Gastrocnemius medialis (tissue), 4 donors: ENCODE results near the gene CEP72. TPM values are rescaled to one million over a fixed set of nuclear protein-coding genes. Genes with fewer than 3 reads are reported as not detected.

ENCODE experiments used
- ATAC-seq, 2 donors: fragments of 150-250 bp; one replicate each; pipeline ENCODE4 v1.9.1; 2016
- DNase-seq, 2 donors: peaks; one replicate each; pipeline ENCODE4 v3.0.0-alpha.2; 2019
- H3K27ac ChIP-seq, 4 donors: fragments of 200-600 bp; sonication (generic); 1 replicate in 1 of 4; 2 replicates in 3 of 4; pipeline ENCODE4 v1.5.1; 2016 to 2018; ENCODE audit warnings: mild to moderate bottlenecking in 2 of 4, moderate library complexity in 1 of 4
- H3K27me3 ChIP-seq, 3 donors: fragments of 200-600 bp; sonication (generic) in 2 of 3; 1 replicate in 1 of 3; 2 replicates in 2 of 3; pipeline versions ENCODE4 v1.5.1 to v1.6.0; 2016 to 2019; ENCODE audit warnings: mild to moderate bottlenecking in 1 of 3, moderate library complexity in 1 of 3
- H3K36me3 ChIP-seq, 2 donors: fragments of 200-600 bp; sonication (generic) in 1 of 2; one replicate each; pipeline ENCODE4 v1.5.1; 2017 to 2018
- H3K4me1 ChIP-seq, 2 donors: fragments of 200-600 bp; sonication (generic) in 1 of 2; one replicate each; pipeline ENCODE4 v1.5.1; 2016 to 2017; ENCODE audit warnings: mild to moderate bottlenecking in 2 of 2
- H3K4me3 ChIP-seq, 4 donors: fragments of 200-600 bp; sonication (generic) in 3 of 4; 1 replicate in 1 of 4; 2 replicates in 3 of 4; pipeline ENCODE4 v1.5.1; 2016 to 2019; ENCODE audit warnings: mild to moderate bottlenecking in 2 of 4
- H3K9me3 ChIP-seq, 3 donors: fragments of 200-600 bp; sonication (generic) in 2 of 3; 1 replicate in 1 of 3; 2 replicates in 2 of 3; pipeline ENCODE4 v1.5.1; 2016 to 2019
- POLR2A ChIP-seq, 2 donors: fragments of 450-650 bp; IDR thresholded peaks; one replicate each; pipeline ENCODE4 v1.6.1; 2017; ENCODE audit warnings: antibody characterized with exemption in 2 of 2, mild to moderate bottlenecking in 2 of 2, moderate library complexity in 2 of 2
- in situ Hi-C, 4 donors: fragments of 200-750 bp; cut with MboI; loops; one replicate each; pipeline versions ENCODE4 v1.15.0 to v1.8.0; 2017; ENCODE audit warnings: low sequenced_read_pairs in 4 of 4
- intact Hi-C: fragments of 100-400 bp; cut with DNase I; formaldehyde crosslinking; loops from one replicate; pipeline ENCODE4 v1.15.1; 2023; ENCODE audit warnings: low total_unique reads
- total RNA-seq, 4 donors: library from RNA; depleted of rRNA; stranded (reverse); fragments of >200 nt; gene quantifications; one replicate each; pipeline versions ENCODE4 v1.1.0 to v1.2.3, GENCODE V29; 2016
- TF ChIP-seq, protein P1 (sequence below), 5 experiments: fragments of 450-650 bp in 3 of 5; fragments of 200-600 bp in 2 of 5; sonication (generic) in 2 of 5; IDR thresholded peaks in 4 of 5; conservative IDR thresholded peaks in 1 of 5; 1 replicate in 4 of 5; 2 replicates in 1 of 5; pipeline ENCODE4 v1.5.1; 2016 to 2019; ENCODE audit warnings: antibody characterized with exemption in 5 of 5, mild to moderate bottlenecking in 3 of 5, moderate library complexity in 3 of 5

Gene CEP72
- total RNA-seq, 4 donors from 2014 or later, result 0.36 to 0.56 (median 0.40) TPM; not detected in 1

DNA sequence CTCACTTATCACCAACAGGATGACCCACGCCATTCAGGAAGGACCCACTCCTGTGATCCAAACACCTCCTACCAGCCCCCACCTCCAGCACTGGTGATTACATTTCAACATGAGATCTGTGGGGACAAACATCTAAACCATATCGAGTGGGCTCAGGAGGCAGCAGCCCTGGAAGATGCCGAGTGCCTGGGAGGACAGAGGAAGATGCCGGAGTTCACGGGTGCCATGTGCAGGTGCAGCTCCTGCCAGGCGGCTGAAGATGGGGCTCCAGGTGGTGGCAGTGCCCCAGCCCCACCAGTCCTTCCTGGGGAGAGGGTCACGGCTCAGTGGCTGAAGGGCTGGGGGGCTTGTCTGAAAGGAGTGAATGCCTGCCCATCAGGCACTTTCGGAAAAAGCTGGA lies 6.1 kb upstream of the CEP72 start:
- ATAC-seq (no peak), DNase-seq (no peak)
- Histone ChIP-seq H3K4me1 (no peaks in the 10 kb centered on the region), H3K36me3 (no peaks in the 10 kb centered on the region), H3K9me3 (no peaks in the 10 kb centered on the region), H3K27ac (no peak overlapping the region), H3K27me3 (peaks cover 5 to 15% (median 14%) of the 10 kb centered on the region in 3 donors), H3K4me3 (no peak overlapping the region)
- intact Hi-C loops, result no loop called here
- in situ Hi-C loops, result no loop called here
- no peak for TF ChIP-seq POLR2A (IDR thresholded peaks at IDR 0.05)
- TF ChIP-seq, protein P1, sequence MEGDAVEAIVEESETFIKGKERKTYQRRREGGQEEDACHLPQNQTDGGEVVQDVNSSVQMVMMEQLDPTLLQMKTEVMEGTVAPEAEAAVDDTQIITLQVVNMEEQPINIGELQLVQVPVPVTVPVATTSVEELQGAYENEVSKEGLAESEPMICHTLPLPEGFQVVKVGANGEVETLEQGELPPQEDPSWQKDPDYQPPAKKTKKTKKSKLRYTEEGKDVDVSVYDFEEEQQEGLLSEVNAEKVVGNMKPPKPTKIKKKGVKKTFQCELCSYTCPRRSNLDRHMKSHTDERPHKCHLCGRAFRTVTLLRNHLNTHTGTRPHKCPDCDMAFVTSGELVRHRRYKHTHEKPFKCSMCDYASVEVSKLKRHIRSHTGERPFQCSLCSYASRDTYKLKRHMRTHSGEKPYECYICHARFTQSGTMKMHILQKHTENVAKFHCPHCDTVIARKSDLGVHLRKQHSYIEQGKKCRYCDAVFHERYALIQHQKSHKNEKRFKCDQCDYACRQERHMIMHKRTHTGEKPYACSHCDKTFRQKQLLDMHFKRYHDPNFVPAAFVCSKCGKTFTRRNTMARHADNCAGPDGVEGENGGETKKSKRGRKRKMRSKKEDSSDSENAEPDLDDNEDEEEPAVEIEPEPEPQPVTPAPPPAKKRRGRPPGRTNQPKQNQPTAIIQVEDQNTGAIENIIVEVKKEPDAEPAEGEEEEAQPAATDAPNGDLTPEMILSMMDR (IDR thresholded peaks at IDR 0.05 in 4 of 5, conservative IDR thresholded peaks at IDR 0.05 in 1 of 5), result no peak

DNA sequence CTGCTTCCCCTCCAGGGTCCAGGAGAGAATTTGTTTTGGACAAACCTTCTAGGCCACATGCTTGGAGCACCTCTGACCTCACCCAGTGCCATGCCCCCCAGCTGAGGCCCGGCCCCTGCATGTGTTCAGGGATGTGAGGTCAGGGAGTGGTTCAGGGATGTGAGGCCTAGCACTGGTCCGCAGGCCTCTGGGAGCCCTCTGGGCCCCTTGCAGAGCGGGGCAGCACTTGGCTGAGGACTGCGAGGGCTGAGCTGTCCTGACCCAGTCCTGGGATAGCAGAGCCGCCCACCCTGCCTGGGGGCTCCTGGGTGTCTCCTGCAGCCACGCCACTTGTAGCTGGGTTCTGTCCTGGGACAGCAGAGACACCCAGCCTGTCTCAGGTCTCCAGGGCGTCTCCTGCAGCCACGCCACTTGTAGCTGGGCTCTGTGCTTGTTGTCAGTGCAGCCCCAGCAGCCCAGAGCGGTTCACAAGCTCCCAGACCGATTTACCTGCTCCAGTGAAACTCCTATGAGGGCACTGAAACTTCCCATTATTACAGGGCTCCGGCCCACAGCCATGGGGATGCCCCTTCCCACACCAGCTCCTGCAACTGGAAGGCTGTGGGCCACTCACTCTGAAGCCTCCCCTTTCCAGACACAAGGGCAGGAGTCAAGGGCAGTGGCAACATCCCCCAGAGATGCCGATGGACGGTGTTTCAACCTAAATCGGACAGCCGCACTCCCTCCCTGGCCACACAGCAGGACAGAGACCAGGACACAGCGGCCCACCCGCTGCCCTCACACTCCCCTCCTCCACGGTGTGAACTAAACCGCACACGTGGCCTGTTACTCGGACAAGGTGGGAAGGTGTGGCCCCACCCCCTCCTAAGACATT lies 5.4 kb upstream of the CEP72 start:
- ATAC-seq, result no peak
- H3K27ac ChIP-seq, result no peak overlapping the region
- no peak for TF ChIP-seq POLR2A (IDR thresholded peaks at IDR 0.05)
- TF ChIP-seq, protein P1 (IDR thresholded peaks at IDR 0.05 in 4 of 5, conservative IDR thresholded peaks at IDR 0.05 in 1 of 5), result no peak
- in situ Hi-C loops, result no loop called here
- intact Hi-C loops, result no loop called here
- peaks cover 0 to 4% of the 10 kb centered on the region in 2 donors for H3K4me1 ChIP-seq
- no peak for DNase-seq
- peaks cover 5 to 14% (median 10%) of the 10 kb centered on the region in 3 donors for H3K27me3 ChIP-seq
- H3K9me3 ChIP-seq, result no peaks in the 10 kb centered on the region
- no peaks in the 10 kb centered on the region for H3K36me3 ChIP-seq
- H3K4me3 ChIP-seq, result no peak overlapping the region

DNA sequence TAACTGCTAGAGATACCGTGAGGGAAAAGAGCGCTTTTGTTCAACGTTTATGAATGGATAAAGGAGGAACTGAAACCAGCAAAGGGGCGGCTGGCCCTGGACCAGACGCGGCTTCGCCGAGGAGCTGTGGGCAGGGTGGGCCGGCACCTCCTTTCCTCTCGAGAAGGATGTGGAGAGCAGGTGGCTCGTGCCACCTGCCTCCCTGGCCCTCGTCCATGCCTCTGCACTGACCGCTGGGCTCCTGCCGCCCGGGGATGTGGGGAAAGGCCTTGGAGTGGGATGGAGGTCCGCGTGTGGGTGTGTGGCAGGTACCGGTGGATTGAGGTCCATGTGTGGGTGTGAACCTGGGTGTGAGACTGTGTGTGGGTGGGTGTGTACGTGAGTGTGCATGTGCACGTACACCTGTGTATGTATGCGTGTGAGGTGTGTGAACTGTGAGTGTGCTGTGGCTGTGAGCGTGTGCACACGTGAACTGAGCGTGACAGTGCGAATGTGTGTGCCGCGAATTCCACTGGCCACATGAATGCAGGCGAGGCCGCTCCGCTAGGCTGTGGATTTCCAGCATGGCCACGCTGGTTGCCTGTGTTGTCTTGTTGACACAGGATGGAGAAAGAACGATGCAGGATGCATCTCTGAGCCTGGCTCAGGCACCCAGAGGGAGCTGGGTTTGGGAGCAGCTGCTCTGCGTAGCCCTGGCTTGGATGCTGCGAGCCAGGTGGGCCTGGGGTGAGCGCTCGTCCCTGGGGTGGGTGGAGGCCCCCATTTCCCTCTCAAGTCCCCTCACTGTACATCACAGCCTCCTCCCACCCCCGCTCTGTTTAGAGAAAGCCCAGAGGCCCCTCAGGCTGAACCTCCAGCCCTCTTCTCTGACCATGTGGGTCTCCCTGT lies 4.4 kb upstream of the CEP72 start:
- peaks cover 2 to 11% (median 5%) of the 10 kb centered on the region in 3 donors for H3K27me3 ChIP-seq
- peaks cover 2 to 8% of the 10 kb centered on the region in 2 donors for H3K4me1 ChIP-seq
- no peak overlapping the region for H3K27ac ChIP-seq
- H3K36me3 ChIP-seq, result no peaks in the 10 kb centered on the region
- no peak for ATAC-seq
- no peak overlapping the region for H3K4me3 ChIP-seq
- intact Hi-C loops (no loop called here), in situ Hi-C loops (no loop called here)
- no peaks in the 10 kb centered on the region for H3K9me3 ChIP-seq
- no peak for TF ChIP-seq POLR2A (IDR thresholded peaks at IDR 0.05)
- TF ChIP-seq, protein P1 (IDR thresholded peaks at IDR 0.05 in 4 of 5, conservative IDR thresholded peaks at IDR 0.05 in 1 of 5), result no peak
- no peak for DNase-seq

DNA sequence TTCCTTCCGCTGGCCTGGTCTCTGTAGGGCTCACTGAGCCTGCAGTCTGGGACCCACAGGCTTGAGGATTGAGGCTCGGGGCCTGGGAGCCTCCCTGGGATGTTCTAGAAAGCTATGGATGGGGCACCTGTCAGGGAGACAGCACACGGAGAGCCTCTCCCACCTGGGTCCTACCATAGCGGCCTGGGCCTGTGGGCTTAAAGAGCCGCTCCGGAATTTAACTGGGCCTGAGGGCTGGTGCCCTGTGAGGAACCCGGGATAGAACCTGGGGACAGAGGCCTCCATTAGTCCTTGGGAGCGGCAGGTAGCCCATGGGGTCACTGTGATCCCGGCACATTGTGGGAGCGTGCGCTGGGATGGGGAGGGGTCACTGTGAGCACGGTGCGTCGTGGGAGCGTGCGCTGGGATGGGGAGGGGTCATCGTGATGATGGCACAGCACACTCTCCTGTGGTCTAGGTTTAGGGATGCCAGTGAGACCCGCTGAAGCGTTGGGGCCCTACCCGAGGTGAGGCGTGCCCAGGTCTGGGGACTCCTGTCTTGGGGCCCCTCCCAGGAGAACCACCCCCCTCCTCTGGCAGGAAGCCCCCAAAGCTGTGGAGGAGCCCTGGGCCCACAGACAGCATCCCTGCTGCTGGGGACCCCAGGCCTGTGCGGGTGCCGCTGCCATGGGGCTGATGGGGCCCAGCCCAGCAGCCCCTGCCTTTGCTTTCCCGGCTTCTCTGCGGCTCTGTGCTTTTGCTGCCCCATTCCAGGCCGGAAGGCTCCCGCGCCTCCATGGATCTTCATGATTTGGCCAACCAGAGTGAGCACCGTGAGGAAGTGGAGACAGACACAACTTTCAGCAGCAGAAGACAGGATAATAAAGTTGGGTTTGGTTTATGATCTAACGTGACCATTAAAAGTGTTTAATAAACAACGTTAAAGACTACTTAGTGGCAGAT lies 3.4 kb upstream of the CEP72 start:
- Histone ChIP-seq H3K4me1 (peaks cover 6 to 13% of the 10 kb centered on the region in 2 donors), H3K27me3 (peaks cover 2 to 7% (median 5%) of the 10 kb centered on the region in 3 donors), H3K36me3 (no peaks in the 10 kb centered on the region), H3K27ac (no peak overlapping the region), H3K4me3 (no peak overlapping the region), H3K9me3 (no peaks in the 10 kb centered on the region)
- intact Hi-C loops (no loop called here), in situ Hi-C loops (no loop called here)
- no peak for DNase-seq
- TF ChIP-seq, protein P1 (IDR thresholded peaks at IDR 0.05 in 4 of 5, conservative IDR thresholded peaks at IDR 0.05 in 1 of 5), result no peak
- TF ChIP-seq POLR2A (IDR thresholded peaks at IDR 0.05), result no peak
- no peak for ATAC-seq
